Measurements from ENCODE around the gene KIZ. TPM values are rescaled to one million over a fixed set of nuclear protein-coding genes. Genes with fewer than 3 reads are reported as not detected.

The KIZ gene, protein sequence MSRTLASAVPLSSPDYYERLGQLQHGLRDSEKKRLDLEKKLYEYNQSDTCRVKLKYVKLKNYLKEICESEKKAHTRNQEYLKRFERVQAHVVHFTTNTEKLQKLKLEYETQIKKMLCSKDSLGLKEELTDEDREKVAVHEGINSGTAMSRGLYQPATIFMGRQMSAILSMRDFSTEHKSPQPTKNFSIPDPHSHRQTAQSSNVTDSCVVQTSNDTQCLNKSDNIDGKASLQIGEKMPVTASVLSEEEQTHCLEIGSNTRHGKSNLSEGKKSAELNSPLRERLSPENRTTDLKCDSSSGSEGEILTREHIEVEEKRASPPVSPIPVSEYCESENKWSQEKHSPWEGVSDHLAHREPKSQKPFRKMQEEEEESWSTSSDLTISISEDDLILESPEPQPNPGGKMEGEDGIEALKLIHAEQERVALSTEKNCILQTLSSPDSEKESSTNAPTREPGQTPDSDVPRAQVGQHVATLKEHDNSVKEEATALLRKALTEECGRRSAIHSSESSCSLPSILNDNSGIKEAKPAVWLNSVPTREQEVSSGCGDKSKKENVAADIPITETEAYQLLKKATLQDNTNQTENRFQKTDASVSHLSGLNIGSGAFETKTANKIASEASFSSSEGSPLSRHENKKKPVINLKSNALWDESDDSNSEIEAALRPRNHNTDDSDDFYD
- 10 to 100 TPM; 14.2 to 20.7 (median 15.4) TPM for polyA plus RNA-seq

DNA sequence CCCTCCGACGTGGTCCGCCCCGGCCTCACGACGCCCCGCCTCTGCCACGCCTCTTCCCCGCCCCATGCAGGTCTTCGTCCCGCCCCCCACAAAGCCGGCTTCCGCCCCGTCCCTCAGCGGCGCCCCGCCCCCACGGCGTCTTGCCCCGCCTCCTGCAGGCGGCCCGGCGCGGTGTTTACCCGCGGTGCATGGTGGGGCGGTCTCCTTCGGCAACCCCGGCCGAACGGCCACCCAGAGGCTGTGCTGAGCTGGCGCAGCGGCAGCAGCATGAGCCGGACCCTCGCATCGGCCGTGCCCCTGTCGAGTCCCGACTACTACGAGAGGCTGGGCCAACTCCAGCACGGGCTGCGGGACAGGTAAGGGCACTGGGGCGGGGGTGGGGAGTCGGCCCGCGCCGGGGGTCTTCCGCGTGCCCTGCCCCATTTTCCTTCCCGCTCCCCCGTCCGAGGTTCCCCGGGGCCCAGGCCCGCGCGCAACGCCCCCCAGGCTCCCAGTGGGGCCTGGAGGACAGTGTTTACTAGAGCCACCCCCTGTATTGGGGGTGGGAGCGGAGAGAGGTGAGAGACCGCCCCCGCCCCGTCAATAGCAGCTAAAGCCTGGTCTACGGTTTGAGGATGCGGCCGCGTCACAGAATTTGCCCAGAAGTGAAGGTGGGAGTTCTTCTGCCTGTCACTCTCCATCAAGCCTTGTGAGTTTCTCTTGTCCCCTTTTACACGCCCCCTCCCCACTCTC, at the start of gene KIZ:
Gene KIZ, plus strand, starts transcription at position 234 of the 732 bp plus-strand sequence. Its CDS starts 34 bp downstream, at position 268.
- H3K4me3 Mint-ChIP-seq, result peak within 1 kb of the TSS; percentile 86 to 97 (median 93)
- peaks cover 17 to 31% of the 10 kb centered on the region in 2 donors for H3K4me1 Mint-ChIP-seq
- H3K27ac Mint-ChIP-seq, result peak within 1 kb of the TSS; percentile 81 to 93 (median 88)
- peaks cover 0 to 5% (median 4%) of the 10 kb centered on the region in 3 donors for H3K36me3 Mint-ChIP-seq
- no peaks in the 10 kb centered on the region for H3K9me3 Mint-ChIP-seq
- peaks cover 0 to 5% (median 4%) of the 10 kb centered on the region in 3 donors for H3K27me3 Mint-ChIP-seq (ENCODE audit: low read depth in 3 of 3)
- peak; percentile 98 for DNase-seq

DNA sequence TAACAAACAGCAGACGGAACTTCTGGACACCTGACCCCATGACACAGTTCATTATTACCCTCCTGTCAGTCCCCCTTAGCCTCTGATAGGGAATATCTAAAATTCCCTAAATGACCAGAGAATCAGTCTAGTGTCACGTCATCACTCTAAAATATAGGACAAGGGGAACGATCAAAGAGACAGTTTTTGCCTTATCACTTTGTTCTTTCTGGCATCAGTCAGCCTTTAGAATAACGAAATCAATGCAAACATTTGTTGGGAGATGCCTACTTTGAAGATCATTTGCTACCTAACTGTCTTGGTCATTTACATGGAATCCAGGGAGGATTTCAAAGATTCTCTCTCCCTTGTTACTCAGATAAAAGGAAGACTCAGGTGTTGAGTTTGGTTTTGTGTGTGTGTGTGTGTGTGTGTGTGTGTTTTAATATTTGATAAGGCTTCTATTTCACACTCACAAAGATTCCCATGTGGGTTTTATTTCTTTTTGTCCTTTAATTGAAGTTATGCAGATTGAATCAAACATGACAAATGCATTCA, 48.0 kb upstream of the KIZ start:
- Mint-ChIP-seq H3K27ac (no peak overlapping the region), H3K9me3 (no peaks in the 10 kb centered on the region), H3K4me1 (no peaks in the 10 kb centered on the region), H3K27me3 (ENCODE audit: low read depth in 3 of 3) (peaks cover 11 to 18% (median 12%) of the 10 kb centered on the region in 3 donors), H3K4me3 (no peak overlapping the region), H3K36me3 (no peaks in the 10 kb centered on the region)
- DNase-seq, result no peak

DNA sequence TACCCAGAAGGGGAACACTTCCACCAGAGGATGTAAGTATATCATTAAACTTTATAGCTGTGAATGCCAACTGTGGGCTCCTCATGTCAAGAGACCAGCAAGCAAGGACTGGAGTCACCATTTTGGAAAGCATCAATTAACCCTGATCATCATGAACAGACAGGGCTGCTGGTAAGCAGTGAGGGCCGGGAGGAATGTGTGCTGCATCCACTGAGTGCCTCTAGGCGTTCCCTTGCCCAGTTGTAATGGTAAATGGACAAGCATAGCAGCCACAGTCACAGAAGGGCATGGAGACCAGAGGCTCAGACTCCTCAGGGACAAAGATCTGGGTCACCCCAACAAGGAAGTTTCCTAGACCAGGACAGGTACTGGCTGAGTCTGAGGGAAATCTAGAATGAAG, 43.3 kb upstream of the KIZ start:
- Mint-ChIP-seq H3K4me1 (no peaks in the 10 kb centered on the region), H3K4me3 (no peak overlapping the region), H3K27ac (no peak overlapping the region), H3K36me3 (no peaks in the 10 kb centered on the region), H3K9me3 (peaks cover 0 to 2% (median 0%) of the 10 kb centered on the region in 6 donors), H3K27me3 (ENCODE audit: low read depth in 3 of 3) (peaks cover 11 to 14% (median 12%) of the 10 kb centered on the region in 3 donors)
- no peak for DNase-seq

DNA sequence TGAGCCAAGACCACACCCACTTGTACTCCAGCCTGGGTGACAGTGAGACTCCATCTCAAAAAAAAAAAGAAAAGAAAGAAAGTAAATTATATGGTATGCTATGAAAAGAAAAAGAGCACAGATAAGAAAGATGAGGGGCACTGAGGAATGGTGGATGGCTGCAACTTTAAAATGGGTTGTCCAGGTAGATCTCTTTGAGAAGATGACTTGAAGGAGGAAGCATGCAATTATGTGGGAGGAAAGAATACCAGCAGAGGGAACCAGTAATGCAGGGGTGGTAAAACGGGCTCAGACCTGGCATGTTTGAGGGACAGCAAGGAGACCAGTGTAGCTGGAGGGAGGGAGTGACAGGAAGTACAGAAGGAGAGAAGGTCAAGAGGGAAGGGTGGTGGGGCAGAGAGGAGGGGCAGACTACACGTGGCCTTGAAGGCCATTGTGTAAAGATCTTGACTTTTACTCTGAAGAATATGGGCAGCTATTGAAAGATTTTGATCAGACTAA, 42.0 kb upstream of the KIZ start:
- Mint-ChIP-seq H3K4me3 (no peak overlapping the region), H3K36me3 (no peaks in the 10 kb centered on the region), H3K27ac (no peak overlapping the region), H3K27me3 (ENCODE audit: low read depth in 3 of 3) (peaks cover 8 to 12% (median 11%) of the 10 kb centered on the region in 3 donors), H3K9me3 (peaks cover 0 to 2% (median 0%) of the 10 kb centered on the region in 6 donors), H3K4me1 (no peaks in the 10 kb centered on the region)
- no peak for DNase-seq

DNA sequence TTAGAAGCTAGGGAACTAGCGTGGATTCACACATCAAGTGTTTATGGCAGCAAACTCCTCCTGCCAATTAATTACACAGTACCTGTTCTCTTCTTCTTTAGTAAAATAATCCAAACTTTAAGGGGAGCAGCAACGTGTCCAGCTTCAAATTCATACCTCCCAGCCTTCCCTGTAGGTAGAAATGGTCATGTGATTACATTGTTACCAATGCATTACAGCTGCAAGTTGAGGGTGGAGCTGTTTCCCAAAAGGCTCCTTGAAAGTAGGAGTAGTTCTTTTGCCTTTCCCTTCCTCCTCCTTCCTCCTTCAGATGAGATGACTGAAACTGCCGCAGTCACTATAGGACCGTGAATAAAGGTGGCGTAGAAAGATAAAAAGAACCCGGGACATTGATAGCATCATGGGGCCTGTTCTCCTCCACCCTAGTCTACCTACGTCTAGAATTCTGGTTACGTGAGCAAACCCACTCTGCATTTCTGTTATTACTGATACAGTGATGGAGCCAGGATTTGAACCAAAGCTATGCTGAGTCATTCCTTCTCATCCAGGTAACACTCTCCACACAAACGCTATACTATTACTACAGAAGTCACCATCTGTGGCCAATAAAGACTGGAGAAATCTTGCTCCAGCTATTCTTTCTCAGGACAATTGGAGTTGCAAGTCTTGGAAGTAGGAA, 37.9 kb upstream of the KIZ start:
- no peak overlapping the region for H3K4me3 Mint-ChIP-seq
- H3K27me3 Mint-ChIP-seq (ENCODE audit: low read depth in 3 of 3), result peaks cover 8 to 19% (median 16%) of the 10 kb centered on the region in 3 donors
- H3K27ac Mint-ChIP-seq, result no peak overlapping the region
- no peaks in the 10 kb centered on the region for H3K4me1 Mint-ChIP-seq
- no peaks in the 10 kb centered on the region for H3K36me3 Mint-ChIP-seq
- DNase-seq, result no peak
- peaks cover 0 to 2% (median 0%) of the 10 kb centered on the region in 6 donors for H3K9me3 Mint-ChIP-seq

DNA sequence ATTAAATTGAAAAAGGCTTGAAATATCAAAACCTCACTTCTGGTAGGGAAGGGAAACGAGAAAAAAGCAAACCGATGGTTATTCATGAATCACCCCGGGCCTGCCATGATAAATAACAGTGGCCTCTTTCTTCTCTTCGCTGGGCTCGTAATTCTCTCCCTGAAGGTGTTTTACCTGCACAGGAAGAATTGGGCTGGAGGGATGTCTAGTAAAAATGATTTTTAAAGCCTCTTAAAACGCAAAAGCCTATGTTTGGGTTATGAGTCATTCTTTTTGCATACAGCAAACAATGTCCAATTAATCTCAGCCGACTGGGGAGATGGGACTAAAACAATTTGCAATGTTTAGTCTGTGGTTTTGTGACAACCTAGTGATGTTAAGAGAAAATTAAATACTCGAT, 36.5 kb upstream of the KIZ start:
- Mint-ChIP-seq H3K9me3 (no peaks in the 10 kb centered on the region), H3K4me3 (no peak overlapping the region), H3K36me3 (no peaks in the 10 kb centered on the region), H3K27me3 (ENCODE audit: low read depth in 3 of 3) (peaks cover 8 to 20% (median 14%) of the 10 kb centered on the region in 3 donors), H3K4me1 (no peaks in the 10 kb centered on the region), H3K27ac (no peak overlapping the region)
- DNase-seq, result no peak

DNA sequence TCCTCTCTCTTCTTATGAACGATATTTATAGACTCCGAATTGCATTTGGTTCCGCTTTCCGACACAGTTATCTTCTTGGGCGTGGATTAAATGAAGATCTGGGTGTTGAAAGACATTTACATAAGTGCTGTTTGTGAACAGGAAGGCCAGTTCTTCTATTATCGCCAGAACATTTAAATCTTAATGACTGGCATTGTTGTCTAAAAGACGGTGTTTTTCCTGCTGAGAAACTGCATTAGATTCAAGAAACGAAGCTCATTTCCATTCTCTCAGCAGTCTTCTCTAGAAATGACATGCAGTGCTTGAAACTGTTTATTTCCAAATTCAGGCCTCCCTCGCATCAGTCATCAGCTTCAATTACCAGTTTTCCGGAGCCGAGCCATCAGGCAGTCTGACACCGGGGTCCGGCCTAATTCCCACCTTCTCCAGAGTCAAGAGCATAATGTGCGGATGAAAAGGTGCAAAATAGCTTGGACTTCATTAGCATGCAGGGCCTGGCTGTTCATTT, 35.7 kb upstream of the KIZ start:
- DNase-seq, result no peak
- no peaks in the 10 kb centered on the region for H3K36me3 Mint-ChIP-seq
- no peak overlapping the region for H3K27ac Mint-ChIP-seq
- H3K27me3 Mint-ChIP-seq (ENCODE audit: low read depth in 3 of 3), result peaks cover 8 to 20% (median 16%) of the 10 kb centered on the region in 3 donors
- no peaks in the 10 kb centered on the region for H3K9me3 Mint-ChIP-seq
- H3K4me1 Mint-ChIP-seq, result no peaks in the 10 kb centered on the region
- no peak overlapping the region for H3K4me3 Mint-ChIP-seq

DNA sequence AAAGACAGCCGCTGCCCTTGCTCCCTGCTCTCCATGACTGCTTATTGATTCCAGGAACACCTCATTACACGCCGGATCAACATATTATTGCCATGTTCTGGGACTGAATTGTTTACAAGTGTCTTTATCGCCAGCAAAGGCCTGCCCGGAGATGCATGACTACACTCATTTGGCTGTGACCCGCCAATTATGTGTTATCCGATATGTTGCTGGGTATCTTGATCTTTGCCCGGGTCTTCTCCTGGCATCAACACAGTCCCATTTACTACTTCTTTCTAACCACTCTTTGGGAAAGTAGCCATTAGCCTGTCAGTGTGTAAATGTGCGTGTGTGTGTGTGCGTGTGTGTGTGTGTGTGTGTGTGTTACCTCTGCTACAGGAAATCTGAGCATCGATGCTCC, 35.2 kb upstream of the KIZ start:
- Mint-ChIP-seq H3K9me3 (no peaks in the 10 kb centered on the region), H3K36me3 (no peaks in the 10 kb centered on the region), H3K27me3 (ENCODE audit: low read depth in 3 of 3) (peaks cover 8 to 18% (median 17%) of the 10 kb centered on the region in 3 donors), H3K27ac (no peak overlapping the region), H3K4me3 (no peak overlapping the region), H3K4me1 (no peaks in the 10 kb centered on the region)
- DNase-seq, result no peak

DNA sequence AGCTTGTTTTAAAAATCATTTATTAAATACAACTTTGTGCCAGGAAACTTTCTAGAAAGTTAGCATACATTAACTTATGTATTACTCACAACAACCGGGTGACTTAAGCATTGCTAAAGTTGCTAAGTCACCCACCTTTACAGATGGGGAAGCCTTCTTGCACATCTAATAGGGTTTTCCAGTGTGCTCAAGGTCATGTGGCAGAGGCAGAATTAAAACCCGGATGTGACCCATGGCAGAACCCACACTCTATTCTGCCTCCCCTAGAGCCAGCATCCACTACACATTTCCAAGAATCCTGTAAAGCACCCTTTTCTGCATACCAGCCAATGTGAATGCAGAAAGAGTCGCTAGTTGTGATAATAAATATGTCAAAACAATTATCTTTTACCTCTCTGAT, 33.1 kb upstream of the KIZ start:
- H3K36me3 Mint-ChIP-seq, result no peaks in the 10 kb centered on the region
- H3K27ac Mint-ChIP-seq, result no peak overlapping the region
- no peak overlapping the region for H3K4me3 Mint-ChIP-seq
- H3K4me1 Mint-ChIP-seq, result no peaks in the 10 kb centered on the region
- peaks cover 8 to 24% (median 17%) of the 10 kb centered on the region in 3 donors for H3K27me3 Mint-ChIP-seq (ENCODE audit: low read depth in 3 of 3)
- peaks cover 0 to 2% (median 0%) of the 10 kb centered on the region in 6 donors for H3K9me3 Mint-ChIP-seq
- DNase-seq, result no peak

DNA sequence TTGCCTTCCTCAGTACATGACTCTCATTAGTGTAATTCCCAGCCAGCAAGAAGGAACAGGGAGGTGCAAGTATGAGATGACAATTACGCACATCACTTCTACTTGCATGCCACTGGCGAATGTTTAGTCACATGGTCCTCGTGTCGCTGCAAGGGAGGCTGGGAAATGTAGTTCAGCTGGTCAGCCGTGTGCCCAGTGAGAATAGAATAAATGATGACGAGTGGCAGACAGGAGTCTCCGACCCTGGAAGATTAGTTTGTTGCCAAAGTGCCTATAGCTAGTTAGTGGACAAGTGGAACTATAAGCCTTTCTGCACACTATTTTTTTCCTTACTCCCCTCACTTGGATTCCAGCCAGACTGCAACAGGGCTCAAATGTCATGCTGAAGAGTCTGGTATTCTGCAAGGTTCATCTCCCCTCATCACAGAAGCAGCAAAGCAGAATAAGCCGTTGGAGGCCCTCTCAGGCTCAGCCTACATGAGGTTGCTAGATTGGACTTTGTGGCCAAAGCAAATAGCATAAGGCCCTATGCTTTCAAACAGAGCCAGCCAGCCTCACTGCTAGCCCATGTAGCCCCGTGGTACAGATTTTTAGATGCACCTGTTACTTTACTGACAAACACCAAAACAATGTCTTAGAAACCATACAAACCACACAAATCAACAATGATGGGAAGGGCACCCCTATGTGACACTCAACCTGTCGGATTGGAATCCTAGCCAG, 29.4 kb upstream of the KIZ start:
- Mint-ChIP-seq H3K4me1 (peaks cover 15 to 24% of the 10 kb centered on the region in 2 donors), H3K4me3 (no peak overlapping the region), H3K27ac (no peak overlapping the region), H3K27me3 (ENCODE audit: low read depth in 3 of 3) (peaks cover 16 to 35% (median 31%) of the 10 kb centered on the region in 3 donors), H3K36me3 (peaks cover 0 to 3% (median 0%) of the 10 kb centered on the region in 3 donors), H3K9me3 (peaks cover 0 to 9% (median under 1%) of the 10 kb centered on the region in 6 donors)
- DNase-seq, result no peak

DNA sequence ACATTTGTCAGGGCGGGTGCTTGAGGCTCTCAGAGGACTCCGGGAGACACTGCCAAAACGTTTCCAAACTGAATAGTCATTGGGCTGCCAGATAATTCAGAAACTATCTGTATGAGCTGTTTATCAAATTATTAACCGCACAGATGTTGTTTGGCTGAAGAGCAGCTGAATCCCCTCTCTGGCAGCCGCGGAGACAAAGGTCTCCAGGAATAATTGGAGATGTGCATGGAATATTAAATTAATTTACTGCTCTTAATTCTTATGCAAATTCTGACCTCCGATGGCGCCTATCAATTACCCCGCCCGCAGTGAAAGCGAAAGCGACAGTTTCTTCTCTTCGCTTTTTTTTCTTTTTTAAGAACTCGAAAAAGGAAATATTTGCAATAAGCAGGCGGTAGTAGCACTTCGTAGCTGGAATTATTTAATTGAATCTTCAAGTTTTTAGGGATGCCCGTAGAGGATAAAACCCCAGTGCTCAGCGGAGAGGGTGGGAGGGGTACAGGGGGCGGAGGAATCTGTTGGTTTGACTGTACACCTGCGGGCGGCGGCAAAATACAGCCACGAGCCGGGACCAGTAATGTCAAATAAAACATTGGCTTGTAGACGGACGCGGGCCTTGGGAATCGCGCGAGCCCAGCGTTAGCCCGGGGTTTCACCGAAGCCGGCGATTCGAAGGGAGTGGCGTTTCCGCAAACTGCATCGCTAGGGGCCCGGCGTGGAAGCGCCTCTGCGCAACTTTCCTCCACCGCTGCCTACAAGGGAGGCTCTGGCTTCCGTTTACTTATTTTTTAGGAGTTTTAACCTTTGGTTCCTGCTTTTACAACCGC, 25.9 kb upstream of the KIZ start:
- peaks cover 33 to 49% (median 46%) of the 10 kb centered on the region in 3 donors for H3K27me3 Mint-ChIP-seq (ENCODE audit: low read depth in 3 of 3)
- H3K4me3 Mint-ChIP-seq, result peak overlapping the region; percentile 85 to 99 (median 92)
- H3K36me3 Mint-ChIP-seq, result peaks cover 0 to 3% (median 0%) of the 10 kb centered on the region in 3 donors
- H3K27ac Mint-ChIP-seq, result peak overlapping the region; percentile 51 to 96 (median 85)
- DNase-seq, result peak; percentile 35 to 54 (median 44)
- peaks cover 35 to 48% of the 10 kb centered on the region in 2 donors for H3K4me1 Mint-ChIP-seq
- peaks cover 0 to 9% (median under 1%) of the 10 kb centered on the region in 6 donors for H3K9me3 Mint-ChIP-seq
